CD8-positive, alpha-beta memory T cell (primary cell): ENCODE data around the gene PACSIN1. TPM values are rescaled to one million over a fixed set of nuclear protein-coding genes. Genes with fewer than 3 reads are reported as not detected.

Source experiments
- CTCF ChIA-PET: fragments of 350-600 bp; sonication (Branson Sonifier 250); formaldehyde crosslinking; loops from one replicate; lab custom pipeline; 2021; ENCODE audit warnings: antibody characterized with exemption; lab: Charles Lee
- POLR2A ChIA-PET: fragments of 350-600 bp; sonication (Branson Sonifier 250); formaldehyde crosslinking; loops from one replicate; lab custom pipeline; 2021; ENCODE audit warnings: antibody characterized with exemption; lab: Charles Lee
- DNase-seq, 5 donors: peaks; one replicate each; pipeline versions ENCODE4 v3.0.0 to v3.0.0-alpha.2; 2020 to 2022; ENCODE audit warnings: mixed read lengths in 1 of 5
- H3K27ac ChIP-seq: one replicate; pipeline ENCODE4 v1.7.0; 2013; ENCODE audit warnings: low read depth, mild to moderate bottlenecking, low read length, moderate library complexity
- H3K27me3 ChIP-seq: 2 replicates; pipeline ENCODE4 v1.7.0; 2013; ENCODE audit warnings: low read length, mild to moderate bottlenecking; ENCODE audit not compliant: insufficient read depth, poor library complexity, severe bottlenecking
- H3K36me3 ChIP-seq: 2 replicates; pipeline ENCODE4 v1.7.0; 2013; ENCODE audit warnings: mild to moderate bottlenecking, low read length, moderate library complexity; ENCODE audit not compliant: insufficient read depth
- H3K4me1 ChIP-seq: 2 replicates; pipeline ENCODE4 v1.7.0; 2013; ENCODE audit warnings: mild to moderate bottlenecking, low read length, moderate library complexity; ENCODE audit not compliant: insufficient read depth
- H3K4me3 ChIP-seq: 2 replicates; pipeline ENCODE4 v1.7.0; 2013; ENCODE audit warnings: mild to moderate bottlenecking, low read length
- H3K9me3 ChIP-seq: 2 replicates; pipeline ENCODE4 v1.7.0; 2013; ENCODE audit warnings: mild to moderate bottlenecking, low read length
- H3K27ac Mint-ChIP-seq, 8 donors: one replicate each; pipeline ENCODE4 v1.8.0; 2020 to 2021; ENCODE audit warnings: mixed read lengths in 8 of 8, mild to moderate bottlenecking in 6 of 8, inconsistent platforms in 3 of 8, moderate library complexity in 3 of 8
- H3K27me3 Mint-ChIP-seq, 2 donors: one replicate each; pipeline ENCODE4 v1.8.0; 2020 to 2021; ENCODE audit warnings: mixed read lengths in 2 of 2, mild to moderate bottlenecking in 1 of 2, moderate library complexity in 1 of 2
- H3K36me3 Mint-ChIP-seq, 3 donors: one replicate each; pipeline ENCODE4 v1.8.0; 2020 to 2021; ENCODE audit warnings: mixed read lengths in 3 of 3, inconsistent platforms in 1 of 3, mild to moderate bottlenecking in 1 of 3
- H3K4me1 Mint-ChIP-seq, 3 donors: one replicate each; pipeline ENCODE4 v1.8.0; 2020 to 2021; ENCODE audit warnings: mixed read lengths in 3 of 3, inconsistent platforms in 1 of 3, mild to moderate bottlenecking in 1 of 3
- H3K4me3 Mint-ChIP-seq, 7 donors: one replicate each; pipeline ENCODE4 v1.8.0; 2020 to 2021; ENCODE audit warnings: mixed read lengths in 7 of 7, mild to moderate bottlenecking in 6 of 7, moderate library complexity in 4 of 7, inconsistent platforms in 2 of 7
- H3K9me3 Mint-ChIP-seq, 5 donors: one replicate each; pipeline ENCODE4 v1.8.0; 2020 to 2022; ENCODE audit warnings: mixed read lengths in 5 of 5, mild to moderate bottlenecking in 3 of 5, moderate library complexity in 2 of 5, inconsistent platforms in 1 of 5
- polyA plus RNA-seq: library from polyadenylated mRNA; unstranded; fragments of 300-500 nt; fragmentation: Illumina TruSeq; gene quantifications from one replicate; pipeline ENCODE4 v1.2.3, GENCODE V29; 2021
- total RNA-seq, 2 experiments: library from RNA; stranded (reverse); gene quantifications; one replicate each; pipeline ENCODE4 v1.2.3, GENCODE V29; 2021

Gene PACSIN1
- total and polyA plus RNA-seq, 3 experiments from 2014 or later, result 0.64 to 5.6 (median 0.70) TPM

DNA sequence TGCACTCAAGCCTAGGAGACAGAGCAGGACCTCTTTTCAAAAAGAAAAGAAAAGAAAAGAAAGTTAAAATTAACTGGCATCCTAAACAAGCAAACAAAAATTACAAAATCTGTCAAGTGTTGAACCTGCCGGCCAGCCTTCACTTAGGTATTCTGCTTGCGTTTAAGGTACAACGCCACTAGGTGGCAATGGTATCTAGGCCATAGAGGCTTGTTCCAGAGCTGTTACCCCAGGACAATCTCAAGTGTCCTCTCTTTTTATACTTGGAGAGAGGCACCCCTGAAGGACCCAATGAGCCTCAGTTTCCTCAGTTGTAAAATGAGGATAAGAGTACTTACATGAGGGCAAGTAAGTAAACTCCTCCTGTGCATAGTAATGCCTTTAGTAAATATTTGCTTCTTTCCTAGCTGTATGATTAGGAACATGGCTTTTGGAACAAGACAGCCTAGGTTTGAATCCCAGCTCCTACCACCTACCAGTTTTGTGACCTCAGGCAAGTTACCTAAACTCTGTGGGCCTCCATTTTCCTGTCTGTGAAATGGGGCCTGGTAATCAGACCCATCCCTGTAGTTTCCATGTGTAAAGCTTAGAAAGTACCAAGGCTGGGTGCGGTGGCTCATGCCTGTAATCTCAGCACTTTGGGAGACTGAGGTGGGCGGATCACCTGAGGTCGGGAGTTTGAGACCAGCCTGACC lies 5.8 kb upstream of the PACSIN1 start:
- H3K4me3 Mint-ChIP-seq, result no peak overlapping the region
- H3K4me1 ChIP-seq, result no peaks in the 10 kb centered on the region
- peaks cover under 1 to 2% (median under 1%) of the 10 kb centered on the region in 3 donors for H3K4me1 Mint-ChIP-seq
- H3K9me3 Mint-ChIP-seq, result no peaks in the 10 kb centered on the region
- H3K4me3 ChIP-seq, result no peak overlapping the region
- H3K36me3 ChIP-seq, result no peaks in the 10 kb centered on the region
- H3K27ac Mint-ChIP-seq, result no peak overlapping the region
- H3K27me3 ChIP-seq, result peaks cover under 1% of the 10 kb centered on the region
- peak; percentile 22 to 67 (median 40) for DNase-seq
- peaks cover 8 to 13% of the 10 kb centered on the region in 2 donors for H3K27me3 Mint-ChIP-seq
- no peaks in the 10 kb centered on the region for H3K36me3 Mint-ChIP-seq
- no peaks in the 10 kb centered on the region for H3K9me3 ChIP-seq
- no peak overlapping the region for H3K27ac ChIP-seq
- ChIA-PET CTCF (interaction anchor here (0.7 to 8.6 kb wide), 27 partner anchors 8 to 782 kb away, joined by 3 to 90 read pairs (median 4); partner anchors contain the start of gene BLTP3A), POLR2A (no interaction called here)

DNA sequence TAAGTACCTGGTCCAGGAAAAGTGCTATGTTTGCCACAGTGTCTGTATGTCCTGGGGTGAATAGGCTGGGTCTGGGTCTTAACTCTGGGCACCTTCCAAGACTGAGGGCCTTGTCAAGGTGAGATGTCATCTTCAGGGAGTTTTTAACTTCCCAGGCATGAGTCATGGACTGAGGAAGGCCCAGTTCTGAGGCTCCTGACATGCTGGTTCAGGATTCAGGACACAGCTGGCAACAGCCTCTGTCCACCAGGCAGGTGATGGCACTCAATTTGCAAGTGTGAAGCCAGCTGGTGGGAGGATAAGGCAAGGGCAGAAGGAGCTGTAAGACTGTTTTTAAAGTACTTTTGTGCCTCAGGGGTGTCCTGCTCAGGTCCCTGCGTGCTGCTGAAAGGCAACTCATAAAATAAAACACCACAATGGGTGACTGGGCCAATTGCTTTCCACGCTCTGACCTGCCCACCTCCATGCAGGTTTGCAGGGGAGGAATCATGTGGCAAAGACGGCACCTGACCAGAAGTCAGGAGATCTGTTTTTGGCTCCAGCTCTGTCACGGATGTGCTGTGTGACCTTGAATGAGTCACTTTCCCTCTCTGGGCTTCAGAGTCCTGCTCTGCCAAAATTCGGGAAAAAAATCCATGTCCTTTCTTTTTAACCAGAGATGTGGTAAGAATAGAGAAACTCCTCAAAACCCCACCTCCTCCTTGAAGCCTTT lies 4.9 kb upstream of the PACSIN1 start:
- Mint-ChIP-seq H3K9me3 (no peaks in the 10 kb centered on the region), H3K4me1 (peaks cover 2 to 7% (median 4%) of the 10 kb centered on the region in 3 donors)

DNA sequence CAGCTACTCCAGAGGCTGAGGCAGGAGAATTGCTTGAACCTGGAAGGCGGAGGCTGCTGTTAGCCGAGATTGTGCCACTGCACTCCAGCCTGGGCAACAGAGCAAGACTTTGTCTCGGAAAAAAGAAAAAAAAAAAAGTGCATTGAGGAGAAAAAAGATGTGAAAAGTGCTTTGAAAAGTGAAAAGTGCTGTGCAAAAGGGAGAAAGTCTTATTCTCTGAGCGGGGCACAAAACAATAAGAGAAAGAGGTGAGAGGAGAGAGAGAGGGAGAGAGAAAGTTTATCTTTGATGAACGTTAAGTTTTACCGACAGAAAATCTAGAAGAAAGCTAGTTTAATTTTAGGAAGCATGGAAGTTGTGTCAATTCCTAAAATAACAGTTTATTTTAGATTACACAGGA lies 3.9 kb upstream of the PACSIN1 start:
- Histone ChIP-seq H3K36me3 (no peaks in the 10 kb centered on the region), H3K4me3 (no peak overlapping the region), H3K4me1 (peaks cover 4% of the 10 kb centered on the region), H3K27me3 (peaks cover 5% of the 10 kb centered on the region), H3K9me3 (no peaks in the 10 kb centered on the region), H3K27ac (no peak overlapping the region)
- Mint-ChIP-seq H3K4me3 (no peak overlapping the region), H3K27ac (no peak overlapping the region), H3K36me3 (no peaks in the 10 kb centered on the region), H3K4me1 (peaks cover 3 to 10% (median 6%) of the 10 kb centered on the region in 3 donors), H3K9me3 (no peaks in the 10 kb centered on the region), H3K27me3 (peaks cover 12 to 23% of the 10 kb centered on the region in 2 donors)
- ChIA-PET CTCF (interaction anchor here (1.3 to 8.6 kb wide), 2 partner anchors 32 to 147 kb away, joined by 3 to 90 read pairs; no protein-coding TSS in a partner anchor), POLR2A (no interaction called here)
- no peak for DNase-seq

More for the DNA sequence above, 4.9 kb upstream of the PACSIN1 start:
- DNase-seq, result no peak
- Histone ChIP-seq H3K27ac (no peak overlapping the region), H3K36me3 (no peaks in the 10 kb centered on the region), H3K4me1 (peaks cover 4% of the 10 kb centered on the region), H3K4me3 (no peak overlapping the region), H3K27me3 (peaks cover 5% of the 10 kb centered on the region), H3K9me3 (no peaks in the 10 kb centered on the region)
- H3K36me3 Mint-ChIP-seq, result no peaks in the 10 kb centered on the region
- ChIA-PET POLR2A (no interaction called here), CTCF (interaction anchor here (0.8 to 8.6 kb wide), 19 partner anchors 7 to 684 kb away, joined by 3 to 90 read pairs (median 4); partner anchors contain the start of gene BLTP3A)
- H3K27me3 Mint-ChIP-seq, result peaks cover 12 to 18% of the 10 kb centered on the region in 2 donors
- no peak overlapping the region for H3K4me3 Mint-ChIP-seq
- H3K27ac Mint-ChIP-seq, result no peak overlapping the region

DNA sequence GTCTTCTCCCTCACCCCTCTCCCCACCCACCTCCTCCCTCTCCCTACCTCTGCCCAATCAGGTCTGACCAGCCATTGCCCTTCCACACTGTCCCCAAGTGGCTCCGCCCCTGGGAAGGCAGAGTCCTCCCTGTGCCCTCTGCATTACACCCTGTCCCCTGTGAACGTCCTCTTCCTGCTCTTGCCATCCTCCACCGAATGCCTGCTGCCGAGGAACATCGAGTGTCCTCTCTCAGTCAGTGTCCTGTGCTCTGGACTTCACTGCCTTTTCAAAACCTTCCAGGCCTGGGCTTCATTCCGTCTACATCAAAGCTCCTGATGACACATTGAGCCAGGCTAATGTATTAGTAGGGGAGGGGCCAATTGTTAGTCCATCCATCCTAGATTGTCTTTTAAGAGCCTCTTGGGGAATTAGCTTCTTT lies 3.3 kb upstream of the PACSIN1 start:
- Mint-ChIP-seq H3K4me3 (no peak overlapping the region), H3K36me3 (no peaks in the 10 kb centered on the region), H3K4me1 (peaks cover 5 to 12% (median 8%) of the 10 kb centered on the region in 3 donors), H3K9me3 (no peaks in the 10 kb centered on the region), H3K27me3 (peaks cover 14 to 26% of the 10 kb centered on the region in 2 donors), H3K27ac (peak overlapping the region in 1 of 8 donors; percentile 17)
- Histone ChIP-seq H3K27me3 (peaks cover 5% of the 10 kb centered on the region), H3K4me1 (peaks cover 4% of the 10 kb centered on the region), H3K9me3 (no peaks in the 10 kb centered on the region), H3K4me3 (no peak overlapping the region), H3K27ac (no peak overlapping the region), H3K36me3 (no peaks in the 10 kb centered on the region)
- POLR2A ChIA-PET, result no interaction called here
- CTCF ChIA-PET, result interaction anchor here (1.3 to 8.6 kb wide), 2 partner anchors 31 to 147 kb away, joined by 3 to 90 read pairs; no protein-coding TSS in a partner anchor
- DNase-seq, result no peak

DNA sequence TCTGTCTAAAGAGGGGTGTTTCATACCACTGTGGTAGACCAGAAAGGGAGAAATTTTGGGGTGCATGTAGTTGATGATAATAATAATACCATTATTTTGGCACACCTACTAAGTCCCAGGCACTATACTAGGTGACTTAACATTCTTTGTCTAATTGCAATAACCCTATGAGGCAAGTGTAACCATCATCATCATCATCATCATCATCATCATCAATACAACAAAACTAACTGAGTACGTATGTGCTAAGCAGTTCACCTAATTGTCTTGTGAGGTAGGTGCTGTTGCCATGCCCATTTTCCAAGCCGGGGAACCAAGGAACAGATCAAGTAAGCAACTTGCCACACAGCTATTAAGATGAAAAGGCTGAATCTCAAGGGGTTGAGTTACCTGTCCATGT lies 2.6 kb upstream of the PACSIN1 start:
- H3K4me1 ChIP-seq, result peaks cover 4% of the 10 kb centered on the region
- H3K27ac ChIP-seq, result no peak overlapping the region
- no peaks in the 10 kb centered on the region for H3K9me3 ChIP-seq
- no peaks in the 10 kb centered on the region for H3K36me3 Mint-ChIP-seq
- H3K4me3 ChIP-seq, result no peak overlapping the region
- H3K27ac Mint-ChIP-seq, result no peak overlapping the region
- H3K36me3 ChIP-seq, result no peaks in the 10 kb centered on the region
- peaks cover 5% of the 10 kb centered on the region for H3K27me3 ChIP-seq
- ChIA-PET CTCF (interaction anchor here (1.3 to 8.6 kb wide), 2 partner anchors 31 to 146 kb away, joined by 3 to 90 read pairs; no protein-coding TSS in a partner anchor), POLR2A (no interaction called here)
- no peaks in the 10 kb centered on the region for H3K9me3 Mint-ChIP-seq
- peaks cover 5 to 12% (median 8%) of the 10 kb centered on the region in 3 donors for H3K4me1 Mint-ChIP-seq
- peaks cover 14 to 26% of the 10 kb centered on the region in 2 donors for H3K27me3 Mint-ChIP-seq
- DNase-seq, result no peak
- no peak overlapping the region for H3K4me3 Mint-ChIP-seq

DNA sequence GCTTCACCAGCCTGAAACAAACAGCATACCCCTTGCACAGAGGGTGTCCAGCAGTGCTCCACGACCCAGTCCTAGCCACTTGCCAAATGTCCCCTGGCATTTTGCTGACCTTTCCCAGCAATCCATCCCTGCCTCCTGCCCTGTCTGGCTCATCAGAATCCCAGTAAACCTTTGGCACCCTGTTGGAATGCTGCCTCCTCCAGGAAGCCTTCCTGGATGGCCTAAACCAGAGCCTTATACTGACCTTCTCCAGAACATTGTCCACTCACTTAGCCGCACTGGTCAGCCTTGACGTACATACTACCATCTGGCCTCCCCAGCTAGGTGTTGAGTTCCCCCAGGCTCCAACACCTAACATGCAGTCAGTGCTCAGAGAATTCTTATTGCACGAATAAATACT lies 2.0 kb upstream of the PACSIN1 start:
- POLR2A ChIA-PET, result no interaction called here
- Mint-ChIP-seq H3K9me3 (no peaks in the 10 kb centered on the region), H3K36me3 (no peaks in the 10 kb centered on the region), H3K27ac (no peak overlapping the region), H3K4me1 (peaks cover 5 to 12% (median 8%) of the 10 kb centered on the region in 3 donors), H3K27me3 (peaks cover 14 to 26% of the 10 kb centered on the region in 2 donors), H3K4me3 (no peak overlapping the region)
- CTCF ChIA-PET, result interaction anchor here (1.2 kb wide), 1 partner anchor 11 kb away, joined by 3 read pairs; no protein-coding TSS in a partner anchor
- peaks cover 4% of the 10 kb centered on the region for H3K4me1 ChIP-seq
- no peak for DNase-seq
- H3K36me3 ChIP-seq, result no peaks in the 10 kb centered on the region
- no peak overlapping the region for H3K27ac ChIP-seq
- no peak overlapping the region for H3K4me3 ChIP-seq
- H3K9me3 ChIP-seq, result no peaks in the 10 kb centered on the region
- peaks cover 5% of the 10 kb centered on the region for H3K27me3 ChIP-seq

DNA sequence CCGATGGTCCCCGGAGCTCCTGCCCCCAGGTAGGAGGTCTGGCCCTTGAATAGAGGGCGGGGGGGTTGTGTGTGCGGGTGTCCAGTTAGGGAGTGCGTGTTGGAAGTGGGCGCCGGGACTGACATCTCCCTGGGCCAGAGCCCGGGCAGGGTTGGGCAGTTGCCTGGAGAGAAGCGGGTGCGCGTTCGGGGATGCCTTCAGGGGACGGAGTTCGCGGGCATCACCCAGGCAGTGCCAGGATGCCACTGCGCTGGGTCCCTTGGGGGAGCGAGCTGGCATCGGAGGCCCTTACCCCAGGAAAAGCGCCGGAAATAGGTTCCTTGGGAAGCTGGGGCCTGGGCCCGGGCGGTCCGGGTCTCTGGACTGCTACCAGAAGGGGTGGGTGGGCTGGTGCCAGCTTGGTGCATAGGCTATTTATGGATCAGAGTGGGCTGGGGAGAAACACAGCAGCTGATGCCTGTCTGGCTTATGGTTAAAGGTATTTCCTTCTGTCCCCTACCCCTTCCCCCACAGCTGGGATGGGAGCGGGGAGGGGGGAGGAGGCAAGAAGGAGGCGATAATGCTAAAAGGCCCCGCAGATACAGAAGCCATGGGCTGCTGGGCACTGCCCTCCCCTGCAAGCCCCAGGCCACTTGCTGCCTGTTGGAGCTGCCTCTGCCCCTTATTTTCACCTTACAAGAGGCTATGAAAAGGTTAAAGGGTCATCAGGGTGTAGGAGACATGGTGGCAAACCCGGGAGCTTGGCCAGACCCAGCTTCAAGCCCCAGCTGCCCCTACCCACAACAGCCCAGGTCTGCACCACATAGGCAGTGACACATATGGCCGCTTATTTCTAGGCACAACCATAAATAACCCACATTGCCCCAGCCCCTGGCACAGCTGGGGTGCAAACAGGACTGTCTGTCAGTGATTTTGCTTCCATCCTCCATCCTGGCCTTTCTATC lies 638 bp downstream of the PACSIN1 start:
- H3K9me3 Mint-ChIP-seq, result no peaks in the 10 kb centered on the region
- Histone ChIP-seq H3K4me3 (no peak overlapping the region), H3K36me3 (no peaks in the 10 kb centered on the region), H3K4me1 (peaks cover 4% of the 10 kb centered on the region), H3K27me3 (peaks cover 5% of the 10 kb centered on the region), H3K9me3 (no peaks in the 10 kb centered on the region), H3K27ac (no peak overlapping the region)
- peak overlapping the region; percentile 50 to 81 (median 63) for H3K4me3 Mint-ChIP-seq
- peaks cover 6 to 12% (median 8%) of the 10 kb centered on the region in 3 donors for H3K4me1 Mint-ChIP-seq
- H3K27me3 Mint-ChIP-seq, result peaks cover 14 to 26% of the 10 kb centered on the region in 2 donors
- ChIA-PET POLR2A (no interaction called here), CTCF (interaction anchor here (1.1 to 2.5 kb wide), 4 partner anchors 9 to 143 kb away, joined by 3 to 9 read pairs (median 4); no protein-coding TSS in a partner anchor)
- peak overlapping the region in 2 of 8 donors; percentile 39 to 48 for H3K27ac Mint-ChIP-seq
- no peaks in the 10 kb centered on the region for H3K36me3 Mint-ChIP-seq
- peak in 1 of 5 donors; percentile 8 for DNase-seq
